ENCODE measurements around the gene TMPRSS3. TPM values are rescaled to one million over a fixed set of nuclear protein-coding genes. Genes with fewer than 3 reads are reported as not detected.

Gene TMPRSS3
- total RNA-seq, 1 experiment from 2014 or later = not detected

DNA sequence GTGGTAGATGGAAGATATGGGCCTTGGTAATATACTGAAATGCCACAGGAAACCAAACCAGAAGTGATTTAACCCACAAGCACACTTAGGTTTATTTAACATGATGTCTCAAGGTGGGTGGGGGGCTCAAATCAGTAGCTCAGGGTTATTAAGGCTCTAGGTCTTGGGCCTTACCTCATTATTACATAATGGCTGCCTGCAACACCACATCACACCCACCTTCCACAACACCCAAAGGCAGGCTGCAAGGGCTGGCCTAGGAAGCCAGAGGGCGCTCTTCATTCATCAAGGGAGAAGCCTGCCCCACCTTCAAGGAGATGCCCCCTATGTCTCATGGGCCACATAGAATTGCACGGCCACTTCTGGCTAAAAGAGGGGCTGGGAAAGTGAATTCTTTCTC is 35.5 kb downstream of the TMPRSS3 start:
- Histone ChIP-seq H3K4me2 (ENCODE audit: low read depth, low read length, poor library complexity, severe bottlenecking) (no peak overlapping the region), H4K20me1 (ENCODE audit: insufficient read depth, low read depth, low read length) (no peaks in the 10 kb centered on the region), H3K4me1 (ENCODE audit: low read length) (peaks cover 18% of the 10 kb centered on the region), H3K9me3 (ENCODE audit: low read length) (peaks cover 4% of the 10 kb centered on the region), H3K36me3 (ENCODE audit: insufficient read depth, low read length) (no peaks in the 10 kb centered on the region), H3K79me2 (ENCODE audit: low read length) (no peaks in the 10 kb centered on the region), H3K9ac (ENCODE audit: low read length) (no peak overlapping the region), H3K9me2 (replicated peaks; ENCODE audit: insufficient read depth, low read length) (no peaks in the 10 kb centered on the region), H3K27me3 (ENCODE audit: low read length) (no peaks in the 10 kb centered on the region), H3K4me3 (ENCODE audit: low read length) (no peak overlapping the region), H2AFZ (ENCODE audit: low read length) (no peak overlapping the region), H3K27ac (ENCODE audit: low read length) (no peak overlapping the region)
- peak; percentile 75 for DNase-seq

DNA sequence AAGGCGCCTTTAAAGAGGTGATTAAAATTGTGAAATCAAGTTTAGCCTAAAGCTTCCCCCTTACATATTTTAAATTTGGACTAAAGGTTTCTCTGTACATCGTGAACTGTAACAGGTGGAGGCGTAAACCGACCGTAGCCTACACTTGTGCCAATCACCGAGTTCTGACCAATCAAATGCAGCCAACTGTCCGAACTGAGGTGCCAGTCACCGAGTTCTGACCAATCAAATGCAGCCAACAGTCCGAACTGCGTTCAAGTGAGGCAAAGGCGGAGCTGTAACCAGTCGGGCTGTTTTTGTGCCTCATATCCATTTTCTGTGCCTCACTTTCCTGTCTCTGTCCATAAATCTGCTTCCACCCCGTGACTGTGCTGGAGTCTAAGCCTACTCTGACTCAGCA is 36.9 kb downstream of the TMPRSS3 start:
- Histone ChIP-seq H3K9me3 (ENCODE audit: low read length) (peaks cover 11% of the 10 kb centered on the region), H3K9me2 (replicated peaks; ENCODE audit: insufficient read depth, low read length) (no peaks in the 10 kb centered on the region), H3K4me2 (ENCODE audit: low read depth, low read length, poor library complexity, severe bottlenecking) (no peak overlapping the region), H2AFZ (ENCODE audit: low read length) (no peak overlapping the region), H4K20me1 (ENCODE audit: insufficient read depth, low read depth, low read length) (no peaks in the 10 kb centered on the region), H3K36me3 (ENCODE audit: insufficient read depth, low read length) (no peaks in the 10 kb centered on the region), H3K4me1 (ENCODE audit: low read length) (peaks cover 16% of the 10 kb centered on the region), H3K9ac (ENCODE audit: low read length) (no peak overlapping the region), H3K27me3 (ENCODE audit: low read length) (0 out of 2 replicates have a peak, but pooled peaks cover 4% of the 10 kb centered on the region), H3K4me3 (ENCODE audit: low read length) (no peak overlapping the region), H3K27ac (ENCODE audit: low read length) (no peak overlapping the region), H3K79me2 (ENCODE audit: low read length) (no peaks in the 10 kb centered on the region)
- no peak for DNase-seq

DNA sequence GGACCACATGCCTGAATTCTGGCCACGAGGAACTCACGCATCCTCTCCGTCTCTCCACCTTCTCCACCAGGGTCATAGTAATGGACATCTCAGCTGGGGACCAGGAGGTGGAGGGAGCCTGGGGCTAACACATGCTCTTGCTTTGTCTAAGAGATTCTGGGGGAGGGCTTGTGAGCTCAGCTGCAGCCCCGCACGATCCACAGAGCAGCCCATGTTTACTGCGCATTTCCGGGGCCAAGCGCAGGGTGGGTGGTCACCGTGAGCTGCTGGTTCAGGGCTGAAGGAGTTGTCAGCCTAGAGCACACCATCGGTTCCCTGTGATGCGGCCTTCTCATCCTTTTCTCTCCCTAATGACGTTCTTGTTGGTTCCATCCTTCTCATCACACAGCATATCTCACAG is 37.6 kb downstream of the TMPRSS3 start:
- no peak overlapping the region for H3K4me3 ChIP-seq (ENCODE audit: low read length)

DNA sequence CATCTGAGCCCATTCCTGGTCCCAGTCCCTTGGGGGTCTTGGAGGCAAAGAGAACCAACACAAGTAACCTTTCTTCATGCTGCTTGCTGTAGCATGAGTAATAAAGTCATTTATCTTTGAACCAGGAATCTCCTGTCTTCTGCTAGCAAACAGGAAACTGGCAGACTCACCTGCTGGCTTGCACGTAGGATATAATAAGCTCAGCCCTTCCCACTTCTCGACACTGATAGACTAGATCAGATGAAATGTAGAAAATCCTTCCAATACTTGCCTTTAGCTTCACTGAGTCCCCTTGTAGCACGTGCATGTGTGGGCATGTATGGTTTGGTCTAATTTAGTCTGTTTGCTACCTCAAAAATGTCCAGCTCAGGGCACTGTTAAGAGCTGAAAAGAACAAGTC is 38.5 kb downstream of the TMPRSS3 start:
- no peak overlapping the region for H2AFZ ChIP-seq (ENCODE audit: low read length)
- H3K4me1 ChIP-seq (ENCODE audit: low read length) = peaks cover 4% of the 10 kb centered on the region
- no peak overlapping the region for H3K9ac ChIP-seq (ENCODE audit: low read length)
- DNase-seq = no peak
- H3K9me3 ChIP-seq (ENCODE audit: low read length) = peaks cover 11% of the 10 kb centered on the region
- no peaks in the 10 kb centered on the region for H4K20me1 ChIP-seq (ENCODE audit: insufficient read depth, low read depth, low read length)
- no peaks in the 10 kb centered on the region for H3K36me3 ChIP-seq (ENCODE audit: insufficient read depth, low read length)
- H3K4me3 ChIP-seq (ENCODE audit: low read length) = no peak overlapping the region
- H3K4me2 ChIP-seq (ENCODE audit: low read depth, low read length, poor library complexity, severe bottlenecking) = no peak overlapping the region
- no peaks in the 10 kb centered on the region for H3K79me2 ChIP-seq (ENCODE audit: low read length)
- H3K27ac ChIP-seq (ENCODE audit: low read length) = no peak overlapping the region
- 0 out of 2 replicates have a peak, but pooled peaks cover 4% of the 10 kb centered on the region for H3K27me3 ChIP-seq (ENCODE audit: low read length)
- H3K9me2 ChIP-seq (replicated peaks; ENCODE audit: insufficient read depth, low read length) = no peaks in the 10 kb centered on the region

More for the DNA sequence above, 37.6 kb downstream of the TMPRSS3 start:
- Histone ChIP-seq H3K9me3 (ENCODE audit: low read length) (peaks cover 11% of the 10 kb centered on the region), H3K9me2 (replicated peaks; ENCODE audit: insufficient read depth, low read length) (no peaks in the 10 kb centered on the region), H3K79me2 (ENCODE audit: low read length) (no peaks in the 10 kb centered on the region), H2AFZ (ENCODE audit: low read length) (no peak overlapping the region), H3K36me3 (ENCODE audit: insufficient read depth, low read length) (no peaks in the 10 kb centered on the region), H3K27ac (ENCODE audit: low read length) (no peak overlapping the region), H3K4me1 (ENCODE audit: low read length) (peaks cover 13% of the 10 kb centered on the region), H3K27me3 (ENCODE audit: low read length) (0 out of 2 replicates have a peak, but pooled peaks cover 4% of the 10 kb centered on the region), H3K4me2 (ENCODE audit: low read depth, low read length, poor library complexity, severe bottlenecking) (no peak overlapping the region), H3K9ac (ENCODE audit: low read length) (no peak overlapping the region), H4K20me1 (ENCODE audit: insufficient read depth, low read depth, low read length) (no peaks in the 10 kb centered on the region)
- no peak for DNase-seq

DNA sequence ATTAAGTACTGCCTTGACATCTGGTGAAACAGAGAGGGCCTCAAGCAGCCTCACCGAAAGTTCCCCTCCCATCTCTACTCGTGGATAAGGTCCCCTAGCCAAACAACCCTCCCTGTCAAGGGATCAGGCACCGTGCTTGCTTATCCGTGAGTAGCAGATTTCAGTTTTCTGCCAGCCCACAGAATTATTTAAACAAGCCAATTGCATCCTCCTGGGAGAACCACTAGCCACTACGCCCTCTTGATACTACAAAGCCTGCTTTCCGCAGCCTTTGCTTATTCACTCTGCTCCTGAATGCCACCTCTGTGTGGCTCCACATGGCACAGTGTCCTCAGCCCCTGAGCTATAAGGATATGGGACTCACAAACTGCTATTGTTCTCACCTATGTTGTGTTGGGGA is 39.2 kb downstream of the TMPRSS3 start:
- DNase-seq = no peak
- H3K9ac ChIP-seq (ENCODE audit: low read length) = no peak overlapping the region
- peaks cover 11% of the 10 kb centered on the region for H3K9me3 ChIP-seq (ENCODE audit: low read length)
- H3K27ac ChIP-seq (ENCODE audit: low read length) = no peak overlapping the region
- no peaks in the 10 kb centered on the region for H3K79me2 ChIP-seq (ENCODE audit: low read length)
- no peak overlapping the region for H3K4me2 ChIP-seq (ENCODE audit: low read depth, low read length, poor library complexity, severe bottlenecking)
- no peak overlapping the region for H2AFZ ChIP-seq (ENCODE audit: low read length)
- no peaks in the 10 kb centered on the region for H3K4me1 ChIP-seq (ENCODE audit: low read length)
- no peaks in the 10 kb centered on the region for H3K36me3 ChIP-seq (ENCODE audit: insufficient read depth, low read length)
- H3K9me2 ChIP-seq (replicated peaks; ENCODE audit: insufficient read depth, low read length) = no peaks in the 10 kb centered on the region
- no peaks in the 10 kb centered on the region for H4K20me1 ChIP-seq (ENCODE audit: insufficient read depth, low read depth, low read length)
- H3K27me3 ChIP-seq (ENCODE audit: low read length) = 0 out of 2 replicates have a peak, but pooled peaks cover 4% of the 10 kb centered on the region
- no peak overlapping the region for H3K4me3 ChIP-seq (ENCODE audit: low read length)

DNA sequence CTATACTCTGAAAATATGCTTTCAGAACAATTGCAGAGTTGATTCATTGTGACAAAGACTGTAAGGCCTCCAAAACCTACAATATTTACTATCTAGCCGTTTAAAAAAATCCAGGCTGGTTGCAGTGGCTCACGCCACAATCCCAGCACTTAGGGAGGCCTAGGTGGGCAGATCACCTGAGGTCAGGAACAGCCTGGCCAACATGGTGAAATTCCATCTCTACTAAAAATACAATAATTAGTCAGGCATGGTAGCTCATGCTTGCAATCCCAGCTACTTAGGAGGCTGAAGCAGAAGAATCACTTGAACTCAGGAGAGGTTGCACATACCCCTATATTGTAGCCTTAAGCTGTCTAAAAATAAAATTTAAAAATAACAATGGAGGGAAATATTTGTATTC is 39.8 kb downstream of the TMPRSS3 start:
- H3K4me2 ChIP-seq (ENCODE audit: low read depth, low read length, poor library complexity, severe bottlenecking) = no peak overlapping the region
- no peak overlapping the region for H3K27ac ChIP-seq (ENCODE audit: low read length)
- no peak for DNase-seq
- no peak overlapping the region for H2AFZ ChIP-seq (ENCODE audit: low read length)
- no peak overlapping the region for H3K9ac ChIP-seq (ENCODE audit: low read length)
- H3K79me2 ChIP-seq (ENCODE audit: low read length) = no peaks in the 10 kb centered on the region
- no peaks in the 10 kb centered on the region for H3K4me1 ChIP-seq (ENCODE audit: low read length)
- no peaks in the 10 kb centered on the region for H3K9me2 ChIP-seq (replicated peaks; ENCODE audit: insufficient read depth, low read length)
- H3K27me3 ChIP-seq (ENCODE audit: low read length) = 0 out of 2 replicates have a peak, but pooled peaks cover 4% of the 10 kb centered on the region
- no peak overlapping the region for H3K4me3 ChIP-seq (ENCODE audit: low read length)
- H4K20me1 ChIP-seq (ENCODE audit: insufficient read depth, low read depth, low read length) = no peaks in the 10 kb centered on the region
- H3K9me3 ChIP-seq (ENCODE audit: low read length) = peaks cover 11% of the 10 kb centered on the region
- no peaks in the 10 kb centered on the region for H3K36me3 ChIP-seq (ENCODE audit: insufficient read depth, low read length)

DNA sequence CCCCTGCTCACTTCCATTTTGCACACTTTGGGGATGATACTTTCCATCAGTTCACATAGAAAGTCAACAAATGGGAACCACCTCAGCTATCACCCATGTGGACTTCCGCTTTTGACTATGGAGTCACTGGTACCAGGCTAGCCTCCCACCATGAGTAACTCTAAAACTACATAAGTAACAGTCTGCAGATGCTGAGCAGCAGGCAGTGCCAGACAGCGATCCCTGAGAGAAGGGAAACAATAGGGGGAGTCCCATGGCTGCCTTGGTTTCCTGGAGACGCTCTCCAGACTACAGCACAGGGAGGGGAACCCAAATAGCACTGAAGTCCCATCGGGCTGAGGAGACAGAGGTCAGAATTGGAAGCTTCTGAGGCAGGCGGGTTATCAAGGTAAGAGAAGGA is 42.2 kb downstream of the TMPRSS3 start:
- Histone ChIP-seq H3K79me2 (ENCODE audit: low read length) (no peaks in the 10 kb centered on the region), H3K36me3 (ENCODE audit: insufficient read depth, low read length) (no peaks in the 10 kb centered on the region), H3K9me2 (replicated peaks; ENCODE audit: insufficient read depth, low read length) (no peaks in the 10 kb centered on the region), H3K4me3 (ENCODE audit: low read length) (no peak overlapping the region), H3K27ac (ENCODE audit: low read length) (no peak overlapping the region), H3K9ac (ENCODE audit: low read length) (no peak overlapping the region), H3K9me3 (ENCODE audit: low read length) (peaks cover 11% of the 10 kb centered on the region), H4K20me1 (ENCODE audit: insufficient read depth, low read depth, low read length) (no peaks in the 10 kb centered on the region), H2AFZ (ENCODE audit: low read length) (no peak overlapping the region), H3K4me2 (ENCODE audit: low read depth, low read length, poor library complexity, severe bottlenecking) (no peak overlapping the region), H3K27me3 (ENCODE audit: low read length) (0 out of 2 replicates have a peak, but pooled peaks cover 4% of the 10 kb centered on the region), H3K4me1 (ENCODE audit: low read length) (no peaks in the 10 kb centered on the region)
- DNase-seq = no peak

DNA sequence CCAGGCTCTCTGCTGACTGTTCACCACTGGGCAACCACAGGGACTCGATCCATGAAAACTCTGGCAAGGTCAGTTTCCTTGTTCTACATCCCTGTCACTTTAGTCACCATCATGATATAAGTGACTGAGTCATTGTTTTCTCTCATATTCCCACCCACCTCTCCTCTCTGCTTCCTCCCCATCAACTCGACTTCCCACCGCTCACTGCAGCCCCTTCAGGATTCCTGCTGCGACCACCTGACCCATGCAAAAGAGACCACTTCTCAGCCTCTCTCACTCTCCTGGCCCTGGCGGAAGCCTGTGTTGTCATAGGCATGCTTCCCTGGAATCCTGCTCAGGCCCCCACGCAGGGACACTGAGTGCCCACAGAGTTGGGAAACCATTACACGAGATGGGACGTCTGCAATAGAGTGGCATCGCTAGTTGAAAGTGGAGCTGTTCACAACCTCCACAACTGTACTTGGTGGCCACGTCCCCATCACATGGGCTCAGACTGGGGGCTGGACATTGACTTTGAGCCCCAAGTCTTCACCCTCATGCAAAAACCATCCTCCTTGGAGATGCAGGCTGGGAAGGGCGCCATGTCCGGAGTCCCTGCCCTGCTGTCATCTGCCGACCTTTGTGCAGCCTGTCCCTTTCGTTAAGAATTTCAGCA is 43.3 kb downstream of the TMPRSS3 start:
- no peak overlapping the region for H3K4me3 ChIP-seq (ENCODE audit: low read length)
- H3K36me3 ChIP-seq (ENCODE audit: insufficient read depth, low read length) = no peaks in the 10 kb centered on the region
- no peak for DNase-seq
- H3K27me3 ChIP-seq (ENCODE audit: low read length) = 0 out of 2 replicates have a peak, but pooled peaks cover 4% of the 10 kb centered on the region
- H3K9me2 ChIP-seq (replicated peaks; ENCODE audit: insufficient read depth, low read length) = no peaks in the 10 kb centered on the region
- H3K27ac ChIP-seq (ENCODE audit: low read length) = no peak overlapping the region
- no peak overlapping the region for H3K4me2 ChIP-seq (ENCODE audit: low read depth, low read length, poor library complexity, severe bottlenecking)
- no peaks in the 10 kb centered on the region for H3K79me2 ChIP-seq (ENCODE audit: low read length)
- no peak overlapping the region for H3K9ac ChIP-seq (ENCODE audit: low read length)
- H3K9me3 ChIP-seq (ENCODE audit: low read length) = peaks cover 11% of the 10 kb centered on the region
- H3K4me1 ChIP-seq (ENCODE audit: low read length) = no peaks in the 10 kb centered on the region
- no peaks in the 10 kb centered on the region for H4K20me1 ChIP-seq (ENCODE audit: insufficient read depth, low read depth, low read length)
- no peak overlapping the region for H2AFZ ChIP-seq (ENCODE audit: low read length)
